Measurements from ENCODE around the gene TRIM45.

DNA sequence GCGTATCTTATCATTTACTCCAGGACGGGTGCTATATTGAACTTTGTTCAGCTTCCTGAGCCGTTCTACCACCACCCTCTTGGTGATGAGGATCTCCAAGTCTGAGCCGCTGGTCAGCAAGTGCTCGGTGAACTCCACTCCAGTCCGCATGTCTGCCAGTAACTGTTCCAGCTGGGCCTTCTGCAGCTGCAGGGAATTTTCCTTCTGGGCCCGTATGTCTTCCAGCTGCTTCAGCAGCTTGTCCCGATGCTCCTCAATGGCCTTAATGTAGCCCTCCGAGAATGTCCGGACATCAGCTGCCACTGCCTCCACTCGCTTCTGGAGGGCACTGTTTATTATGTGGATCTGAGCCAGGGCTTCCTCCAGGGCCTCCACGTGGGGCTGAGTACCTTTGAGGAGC is 3.4 kb downstream of the TRIM45 start:
- TF ChIP-seq, protein P1, sequence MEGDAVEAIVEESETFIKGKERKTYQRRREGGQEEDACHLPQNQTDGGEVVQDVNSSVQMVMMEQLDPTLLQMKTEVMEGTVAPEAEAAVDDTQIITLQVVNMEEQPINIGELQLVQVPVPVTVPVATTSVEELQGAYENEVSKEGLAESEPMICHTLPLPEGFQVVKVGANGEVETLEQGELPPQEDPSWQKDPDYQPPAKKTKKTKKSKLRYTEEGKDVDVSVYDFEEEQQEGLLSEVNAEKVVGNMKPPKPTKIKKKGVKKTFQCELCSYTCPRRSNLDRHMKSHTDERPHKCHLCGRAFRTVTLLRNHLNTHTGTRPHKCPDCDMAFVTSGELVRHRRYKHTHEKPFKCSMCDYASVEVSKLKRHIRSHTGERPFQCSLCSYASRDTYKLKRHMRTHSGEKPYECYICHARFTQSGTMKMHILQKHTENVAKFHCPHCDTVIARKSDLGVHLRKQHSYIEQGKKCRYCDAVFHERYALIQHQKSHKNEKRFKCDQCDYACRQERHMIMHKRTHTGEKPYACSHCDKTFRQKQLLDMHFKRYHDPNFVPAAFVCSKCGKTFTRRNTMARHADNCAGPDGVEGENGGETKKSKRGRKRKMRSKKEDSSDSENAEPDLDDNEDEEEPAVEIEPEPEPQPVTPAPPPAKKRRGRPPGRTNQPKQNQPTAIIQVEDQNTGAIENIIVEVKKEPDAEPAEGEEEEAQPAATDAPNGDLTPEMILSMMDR (IDR thresholded peaks at IDR 0.05) = no peak
- no peak for TF ChIP-seq POLR2A (IDR thresholded peaks at IDR 0.05)
- no peak for TF ChIP-seq POLR2AphosphoS5 (IDR thresholded peaks at IDR 0.05)

Data from breast epithelium (tissue), 3 donors.